ENCODE results near the gene DPY19L2.
"Not testable (repeated sequence)": the region's sequence is repeated elsewhere in the genome, so short reads cannot be mapped to it uniquely, and the experiment has no call there.

The DPY19L2 gene

DNA sequence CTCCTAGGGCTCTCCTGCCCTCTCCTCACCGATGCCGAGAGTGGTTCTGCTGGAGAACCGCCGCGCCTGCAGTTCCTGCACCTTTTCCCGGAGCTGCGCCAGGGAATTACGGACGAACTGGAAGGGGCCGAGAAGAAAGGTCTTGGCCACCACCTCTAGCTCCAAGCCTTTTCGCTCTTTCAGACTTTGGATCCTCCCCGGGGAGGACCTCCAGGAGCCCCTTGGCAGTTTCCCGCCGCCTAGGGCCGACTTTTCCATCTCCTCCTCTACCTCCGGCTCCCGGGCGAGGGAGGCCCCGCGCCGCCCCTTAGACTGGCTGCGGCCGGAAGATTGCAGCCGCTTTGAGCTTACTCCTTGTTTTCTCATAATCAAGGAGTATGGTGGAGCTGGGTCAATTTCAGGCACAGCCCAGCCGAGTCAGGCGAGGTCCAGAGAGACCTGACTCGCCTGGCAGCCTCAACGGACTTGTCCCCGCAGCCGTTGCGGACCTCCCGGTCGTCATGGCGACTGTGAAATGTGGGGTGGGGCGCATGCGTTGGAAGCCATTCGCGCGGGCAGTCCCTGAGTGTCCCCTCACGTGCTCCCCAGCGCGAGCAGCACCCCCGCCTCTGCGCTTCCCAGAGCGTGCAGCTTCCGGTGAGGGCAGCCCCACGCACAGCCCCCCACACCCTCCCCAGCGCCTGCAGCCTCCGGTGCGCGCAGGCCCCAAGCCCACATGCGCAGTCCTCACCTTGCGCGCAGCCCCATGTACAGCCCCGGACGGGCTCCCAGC, at the start of gene DPY19L2:
DPY19L2 (minus strand) TSS at position 466 of the 772 bp plus-strand sequence; CDS start at position 366, 100 bp downstream.
- peak; percentile 78 for DNase-seq (ENCODE audit: low read depth)
- no peak for TF ChIP-seq MYC (IDR thresholded peaks at IDR 0.05; ENCODE audit: low read depth, low read length)
- no peak for TF ChIP-seq CTCF (IDR thresholded peaks at IDR 0.05; ENCODE audit: low read depth, low read length)
- no peak for TF ChIP-seq POLR2A (IDR thresholded peaks at IDR 0.05; ENCODE audit: extremely low read depth, insufficient read length)
- no peak; the same call in 1 of the 2 replicates for TF ChIP-seq MAX (IDR thresholded peaks at IDR 0.05; ENCODE audit: low read depth, low read length)
- H3K4me3 ChIP-seq (ENCODE audit: low read depth, low read length), result peak within 1 kb of the TSS; percentile 65

DNA sequence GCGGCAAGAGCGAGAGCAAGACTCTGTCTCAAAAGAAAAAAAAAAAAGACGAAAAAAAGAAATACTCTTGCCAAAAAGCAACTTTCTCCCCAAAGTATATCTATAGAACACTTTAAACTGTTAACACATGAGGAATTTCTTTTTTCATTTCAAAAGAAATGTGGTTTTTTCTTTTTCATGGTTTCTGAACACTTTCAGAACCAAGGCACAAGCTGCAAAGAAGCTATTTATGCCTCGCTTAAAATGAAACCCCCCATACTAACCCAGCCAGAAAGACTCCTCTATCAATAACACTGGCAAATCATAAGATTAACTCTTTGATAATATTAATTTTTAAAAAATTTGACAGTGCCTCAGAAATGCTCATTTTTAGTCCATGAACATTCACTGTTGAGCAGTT, 48.6 kb upstream of the DPY19L2 start:
- DNase-seq (ENCODE audit: low read depth); H3K4me3 ChIP-seq (ENCODE audit: low read depth, low read length): not testable (repeated sequence)

DNA sequence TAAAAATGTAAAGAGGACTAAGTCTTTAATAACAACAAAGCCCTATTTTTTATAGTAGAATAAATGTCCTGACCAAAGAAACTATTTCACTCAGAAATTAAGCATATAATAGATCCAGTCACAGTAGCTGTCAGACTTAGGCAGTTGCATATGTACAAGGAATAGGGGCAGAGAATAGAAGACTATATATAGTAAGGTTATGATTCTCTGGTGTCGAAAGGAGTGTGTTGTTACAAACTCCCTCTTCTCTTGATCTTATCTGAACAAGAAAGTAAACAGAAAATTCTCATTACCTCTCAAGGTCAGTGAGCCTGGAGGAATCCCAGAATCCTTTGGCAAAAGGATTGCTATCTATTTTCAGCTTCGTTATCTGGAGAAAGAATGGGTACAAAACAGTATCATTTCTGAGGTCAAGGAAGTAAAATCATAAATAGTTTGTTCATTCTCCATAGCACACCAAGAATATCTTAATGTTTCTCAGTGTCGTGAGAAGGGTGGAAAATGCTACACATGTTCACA, 46.9 kb upstream of the DPY19L2 start:
- DNase-seq (ENCODE audit: low read depth); H3K4me3 ChIP-seq (ENCODE audit: low read depth, low read length): not testable (repeated sequence)

- not testable (repeated sequence) for H3K4me3 ChIP-seq (ENCODE audit: low read depth, low read length); DNase-seq (ENCODE audit: low read depth)
Measured at GRCh38 chr12:63714409-63714808, 46.1 kb upstream of the DPY19L2 start.

- DNase-seq (ENCODE audit: low read depth); H3K4me3 ChIP-seq (ENCODE audit: low read depth, low read length): not testable (repeated sequence)
Measured at GRCh38 chr12:63713681-63714075, 45.4 kb upstream of the DPY19L2 start.

GRCh38 chr12:63712979-63713680, 44.8 kb upstream of the DPY19L2 start:
- not testable (repeated sequence) for H3K4me3 ChIP-seq (ENCODE audit: low read depth, low read length); DNase-seq (ENCODE audit: low read depth)

GRCh38 chr12:63712376-63712974, 44.2 kb upstream of the DPY19L2 start:
- not testable (repeated sequence) for H3K4me3 ChIP-seq (ENCODE audit: low read depth, low read length); DNase-seq (ENCODE audit: low read depth)

- DNase-seq (ENCODE audit: low read depth); H3K4me3 ChIP-seq (ENCODE audit: low read depth, low read length): not testable (repeated sequence)
Measured at GRCh38 chr12:63711339-63711738, 43.0 kb upstream of the DPY19L2 start.

GRCh38 chr12:63706336-63706735, 38.0 kb upstream of the DPY19L2 start:
- TF ChIP-seq POLR2A (IDR thresholded peaks at IDR 0.05; ENCODE audit: extremely low read depth, insufficient read length) (no peak), CTCF (IDR thresholded peaks at IDR 0.05; ENCODE audit: low read depth, low read length) (no peak), MYC (IDR thresholded peaks at IDR 0.05; ENCODE audit: low read depth, low read length) (no peak), MAX (IDR thresholded peaks at IDR 0.05; ENCODE audit: low read depth, low read length) (no peak)
- DNase-seq (ENCODE audit: low read depth), result no peak
- H3K4me3 ChIP-seq (ENCODE audit: low read depth, low read length), result no peak overlapping the region

- not testable (repeated sequence) for DNase-seq (ENCODE audit: low read depth); H3K4me3 ChIP-seq (ENCODE audit: low read depth, low read length)
Measured at GRCh38 chr12:63699678-63700382, 31.5 kb upstream of the DPY19L2 start.

DNA sequence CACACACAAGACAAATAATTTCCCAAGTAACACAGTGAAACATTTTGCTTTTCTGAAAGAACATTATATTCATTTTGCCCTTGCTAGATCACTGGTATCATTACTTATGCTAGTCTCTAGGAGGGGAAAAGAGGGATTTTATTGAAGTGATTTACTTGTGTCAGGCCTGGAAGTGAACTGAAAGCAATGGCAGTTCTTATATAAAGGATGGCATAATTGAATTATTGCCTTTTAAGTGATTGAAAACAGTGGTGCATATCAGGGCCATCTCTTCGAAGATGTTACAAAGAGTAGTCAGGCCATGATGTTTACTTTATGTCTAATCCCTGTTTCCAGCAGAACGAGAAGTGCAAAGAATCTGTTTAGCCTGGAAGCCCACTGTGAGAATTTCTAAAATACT, 30.7 kb upstream of the DPY19L2 start:
- DNase-seq (ENCODE audit: low read depth), result not testable (repeated sequence)

GRCh38 chr12:63690837-63691236, 22.5 kb upstream of the DPY19L2 start:
- DNase-seq (ENCODE audit: low read depth); H3K4me3 ChIP-seq (ENCODE audit: low read depth, low read length): not testable (repeated sequence)

More for the DNA sequence above, 30.7 kb upstream of the DPY19L2 start:
- H3K4me3 ChIP-seq (ENCODE audit: low read depth, low read length), result not testable (repeated sequence)

DNA sequence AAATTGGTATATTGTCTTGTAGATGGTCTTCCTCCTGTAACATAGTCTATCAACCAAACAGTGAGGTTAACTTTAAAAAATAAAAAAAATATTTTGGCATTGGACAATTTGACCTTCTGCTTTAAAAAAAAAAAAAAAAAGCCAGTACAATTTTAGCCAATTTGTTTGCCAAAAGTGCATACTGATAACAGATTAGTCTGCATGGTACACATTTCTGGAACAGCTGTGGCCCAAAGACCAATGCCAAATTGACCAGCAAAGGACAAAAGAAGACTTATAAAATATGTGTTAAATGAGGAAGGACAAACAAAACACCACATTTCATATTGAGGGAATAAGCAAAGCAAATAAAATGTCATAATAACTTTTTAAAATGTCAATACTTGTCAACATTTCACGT, 20.8 kb upstream of the DPY19L2 start:
- DNase-seq (ENCODE audit: low read depth); H3K4me3 ChIP-seq (ENCODE audit: low read depth, low read length): not testable (repeated sequence)

GRCh38 chr12:63686623-63687022, 18.3 kb upstream of the DPY19L2 start:
- not testable (repeated sequence) for DNase-seq (ENCODE audit: low read depth); H3K4me3 ChIP-seq (ENCODE audit: low read depth, low read length)
